HEK293T (cell line): ENCODE data around the gene TMEM236.

Experiments
- ARNT ChIP-seq: fragments of 450-650 bp; IDR thresholded peaks from 2 replicates; pipeline ENCODE4 v1.6.1; 2017; ENCODE audit warnings: mild to moderate bottlenecking
- BHLHE40 ChIP-seq: fragments of 450-650 bp; IDR thresholded peaks from 2 replicates; pipeline ENCODE4 v1.6.1; 2016; ENCODE audit warnings: mild to moderate bottlenecking, moderate library complexity, borderline replicate concordance
- FOXA1 ChIP-seq: fragments of 450-650 bp; IDR thresholded peaks from 2 replicates; pipeline ENCODE4 v1.6.1; 2016; ENCODE audit warnings: mild to moderate bottlenecking
- FOXK2 ChIP-seq: fragments of 450-650 bp; IDR thresholded peaks from 2 replicates; pipeline ENCODE4 v1.6.1; 2016; ENCODE audit warnings: mild to moderate bottlenecking
- FOXM1 ChIP-seq: fragments of 450-650 bp; IDR thresholded peaks from 2 replicates; pipeline ENCODE4 v1.6.1; 2017; ENCODE audit warnings: mild to moderate bottlenecking, borderline replicate concordance
- HDGF ChIP-seq: fragments of 450-650 bp; IDR thresholded peaks from 2 replicates; pipeline ENCODE4 v1.6.1; 2017; ENCODE audit warnings: antibody characterized with exemption, borderline replicate concordance
- SP1 ChIP-seq: fragments of 450-650 bp; IDR thresholded peaks from 2 replicates; pipeline ENCODE4 v1.6.1; 2017
- SUZ12 ChIP-seq: fragments of 450-650 bp; IDR thresholded peaks from 2 replicates; pipeline ENCODE4 v1.6.1; 2016; ENCODE audit warnings: mild to moderate bottlenecking
- TARDBP ChIP-seq: fragments of 450-650 bp; IDR thresholded peaks from 2 replicates; pipeline ENCODE4 v1.6.1; 2016

GRCh38 chr10:17805921-17806577 lies 54.0 kb downstream of the TMEM236 start:
- TF ChIP-seq ARNT (no peak), TARDBP (no peak), SUZ12 (no peak), HDGF (no peak), FOXA1 (no peak), FOXK2 (no peak), SP1 (no peak), BHLHE40 (no peak), FOXM1 (no peak)
